T-helper 2 cell treated with Interferon-gamma antibody and Interleukin-4, amounts not matched to agents 100 ng/mL and 5 ng/mL, for 36 hours (primary cell): ENCODE measurements around the gene KANK3. TPM values are rescaled to one million over a fixed set of nuclear protein-coding genes. Genes with fewer than 3 reads are reported as not detected.
"Not testable (repeated sequence)": the region's sequence is repeated elsewhere in the genome, so short reads cannot be mapped to it uniquely, and the experiment has no call there.

Experiments
- intact Hi-C: fragments of 100-400 bp; cut with micrococcal nuclease; formaldehyde crosslinking; loops from one replicate; pipeline ENCODE4 v1.15.1; 2023
- total RNA-seq: library from RNA; stranded (reverse); gene quantifications from 2 replicates; pipeline ENCODE4 v1.2.3, GENCODE V29; 2022

The KANK3 gene
- total RNA-seq, 1 donor from 2014 or later = 1.5 TPM

DNA sequence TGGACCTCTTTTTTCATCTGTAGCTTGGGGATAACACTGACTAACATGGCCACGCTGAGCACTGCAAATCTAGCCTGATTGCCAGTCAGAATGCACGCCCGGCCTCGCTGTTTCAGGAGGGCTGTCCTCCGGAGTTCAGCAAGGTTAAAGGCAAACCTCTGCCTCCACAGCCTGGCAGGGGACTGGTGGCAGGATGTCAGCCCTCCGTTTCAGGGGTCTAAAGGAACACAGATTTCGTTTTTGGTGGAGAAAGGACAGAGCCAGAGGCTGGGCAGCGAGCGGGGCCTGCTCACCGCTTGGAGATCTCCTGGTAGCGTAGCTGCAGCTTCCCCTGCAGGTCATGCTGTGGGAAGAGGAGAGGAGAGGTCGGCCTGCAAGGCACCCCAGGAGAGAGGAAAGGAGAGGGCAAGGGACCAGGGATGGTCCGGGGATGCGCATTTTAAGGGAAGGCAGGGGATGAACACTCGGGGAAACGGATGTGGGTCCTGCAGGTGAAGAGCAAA, 22.4 kb downstream of the KANK3 start:
- intact Hi-C loops = loop anchor here (1.0 to 5.0 kb wide), 4 partner anchors 12 to 378 kb away; partner anchors contain the start of genes CD320, RAB11B and TIMM44

DNA sequence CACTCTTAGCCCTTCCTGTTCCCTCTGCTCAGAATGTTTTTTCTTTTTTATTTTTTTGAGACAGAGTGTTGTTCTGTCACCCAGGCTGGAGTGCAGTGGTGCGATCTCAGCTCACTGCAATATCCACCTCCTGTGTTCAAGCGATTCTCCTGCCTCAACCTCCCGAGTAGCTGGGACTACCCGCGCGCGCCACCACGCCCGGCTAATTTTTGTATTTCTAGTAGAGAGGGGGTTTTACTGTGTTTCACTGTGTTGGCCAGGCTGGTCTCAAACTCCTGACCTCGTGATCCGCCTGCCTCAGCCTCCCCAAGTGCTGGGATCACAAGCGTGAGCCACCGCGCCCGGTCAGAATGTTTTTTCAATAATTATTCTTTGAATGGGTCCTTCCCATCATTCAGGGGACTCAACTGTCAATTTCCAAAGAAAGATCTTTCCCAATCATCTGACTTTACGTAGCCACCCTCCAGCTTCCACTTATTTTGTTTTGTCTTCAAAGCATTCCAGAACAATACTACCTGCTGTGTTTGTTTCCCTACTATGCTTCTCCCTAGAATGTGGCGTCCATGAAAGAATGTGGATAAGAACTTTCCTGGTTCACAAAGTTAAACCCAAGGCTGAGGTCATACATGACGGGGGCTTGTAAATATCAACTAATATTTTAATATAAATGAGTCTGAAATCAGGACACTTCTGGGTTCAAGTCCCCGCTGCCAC, 23.1 kb downstream of the KANK3 start:
- intact Hi-C loops = loop anchor here (2.0 to 5.0 kb wide), 2 partner anchors 53 to 377 kb away; partner anchors contain the start of gene TIMM44

DNA sequence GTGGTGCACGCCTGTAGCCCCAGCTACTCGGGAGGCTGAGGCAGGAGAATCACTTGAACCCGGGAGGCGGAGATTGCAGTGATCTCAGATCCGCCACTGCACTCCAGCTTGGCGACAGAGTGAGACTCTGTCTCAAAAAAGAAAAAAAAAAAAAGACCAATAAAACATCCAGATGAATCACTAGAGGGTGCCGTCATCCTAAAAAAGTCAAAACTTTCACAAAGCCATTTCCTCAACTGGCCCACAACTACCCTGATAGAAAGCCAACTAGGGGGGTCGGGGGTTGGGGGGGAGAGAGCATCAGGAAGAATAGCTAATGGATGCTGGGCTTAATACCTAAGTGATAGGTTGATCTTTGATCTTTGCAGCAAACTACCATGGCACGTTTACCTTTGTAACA, 24.2 kb downstream of the KANK3 start:
- intact Hi-C loops = not testable (repeated sequence)

DNA sequence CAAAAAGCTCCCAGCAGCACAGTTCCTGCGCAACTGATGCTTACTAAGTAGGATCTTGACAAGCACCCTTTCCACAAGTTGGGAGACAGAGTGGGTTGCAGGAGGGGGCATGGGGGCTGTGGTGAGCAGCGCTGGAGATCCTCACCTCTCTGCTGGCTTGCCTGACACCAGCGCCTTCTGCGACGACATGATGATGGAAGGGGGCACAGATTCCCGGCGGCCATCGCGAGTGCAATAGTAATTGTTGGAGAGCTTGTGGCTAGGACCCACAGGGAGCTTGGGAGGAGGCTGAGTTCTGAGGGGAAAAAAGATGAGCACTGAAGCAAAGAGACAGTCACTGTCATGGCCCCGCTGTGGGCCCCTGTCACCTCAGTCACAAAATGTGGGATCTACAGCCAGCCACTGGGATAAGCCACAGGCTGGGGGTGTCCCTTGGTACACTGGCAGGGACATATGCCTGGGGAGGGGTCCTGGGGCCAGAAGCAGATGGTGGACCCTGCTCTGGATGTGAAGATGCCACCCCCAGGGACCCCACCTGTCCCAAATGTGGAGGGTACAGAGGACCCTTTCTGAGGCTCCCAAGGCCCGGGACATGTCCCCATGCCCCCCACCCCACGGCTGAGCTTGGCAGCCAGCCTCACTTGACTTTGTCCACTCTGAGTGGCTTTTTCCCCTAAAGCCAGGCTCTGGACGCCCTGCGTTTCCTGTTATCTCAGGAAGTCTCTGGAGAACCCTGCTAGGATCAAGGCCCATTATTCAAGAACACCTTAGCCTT, 26.5 kb downstream of the KANK3 start:
- intact Hi-C loops = no loop called here

DNA sequence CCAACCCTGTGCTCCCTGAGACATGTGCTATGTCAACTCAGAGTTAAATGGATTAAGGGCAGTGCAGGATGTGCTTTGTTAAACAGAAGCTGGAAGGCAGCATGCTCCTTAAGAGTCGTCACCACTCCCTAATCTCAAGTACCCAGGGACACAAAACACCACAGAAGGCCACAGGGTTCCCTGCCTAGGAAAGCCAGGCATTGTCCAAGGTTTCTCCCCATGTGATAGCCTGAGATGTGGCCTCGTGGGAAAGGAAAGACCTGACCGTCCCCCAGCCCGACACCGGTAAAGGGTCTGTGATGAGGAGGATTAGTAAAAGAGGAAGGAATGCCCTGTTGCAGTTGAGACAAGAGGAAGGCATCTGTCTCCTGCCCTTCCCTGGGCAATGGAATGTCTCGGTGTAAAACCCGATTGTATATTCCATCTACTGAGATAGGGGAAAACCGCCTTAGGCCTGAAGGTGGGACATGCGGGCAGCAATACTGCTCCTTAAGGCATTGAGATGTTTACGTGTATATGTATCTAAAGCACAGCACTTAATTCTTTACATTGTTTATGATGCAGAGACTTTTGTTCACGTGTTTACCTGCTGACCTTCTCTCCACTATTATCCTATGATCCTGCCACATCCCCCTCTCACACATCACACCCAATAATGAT, 28.0 kb downstream of the KANK3 start:
- intact Hi-C loops = not testable (repeated sequence)

DNA sequence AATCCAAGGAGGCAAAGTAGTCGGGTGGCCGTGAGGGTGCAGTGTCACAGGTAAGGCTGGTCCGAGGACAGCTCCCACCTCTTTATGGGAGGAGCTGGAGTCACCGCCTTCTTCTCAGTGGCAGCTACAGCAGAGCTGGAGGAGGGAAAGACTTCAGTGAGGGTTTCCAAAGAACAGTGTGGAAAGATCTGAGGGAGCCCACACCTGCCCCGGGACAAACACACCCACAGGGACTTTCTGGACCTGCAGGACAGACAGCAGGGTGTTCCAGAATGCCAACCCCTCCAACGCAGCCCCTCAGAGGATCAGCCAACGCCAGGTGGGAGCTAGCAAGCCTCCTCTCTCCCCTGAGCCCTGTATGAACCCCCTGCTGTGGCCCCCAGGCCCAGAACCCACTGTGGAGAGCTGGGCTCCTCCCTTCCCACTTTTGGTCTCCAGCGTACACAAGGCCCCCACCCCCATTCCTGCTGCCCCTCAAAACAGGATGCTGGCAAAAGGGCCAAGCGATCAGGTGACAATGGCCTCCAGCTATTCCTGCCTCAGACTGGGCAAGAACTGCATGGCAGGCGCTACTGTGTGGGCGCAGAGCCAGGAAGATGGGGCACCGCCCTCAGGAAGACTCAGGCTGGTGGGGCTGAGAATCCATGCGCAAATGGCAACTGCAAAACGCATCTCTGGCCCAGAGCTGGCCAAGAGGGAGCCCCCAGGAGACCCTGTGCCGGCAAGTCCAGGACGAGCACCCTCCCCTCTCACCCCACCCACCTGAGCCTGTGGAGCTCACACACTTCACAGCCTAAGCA, 31.4 kb downstream of the KANK3 start:
- intact Hi-C loops = no loop called here

DNA sequence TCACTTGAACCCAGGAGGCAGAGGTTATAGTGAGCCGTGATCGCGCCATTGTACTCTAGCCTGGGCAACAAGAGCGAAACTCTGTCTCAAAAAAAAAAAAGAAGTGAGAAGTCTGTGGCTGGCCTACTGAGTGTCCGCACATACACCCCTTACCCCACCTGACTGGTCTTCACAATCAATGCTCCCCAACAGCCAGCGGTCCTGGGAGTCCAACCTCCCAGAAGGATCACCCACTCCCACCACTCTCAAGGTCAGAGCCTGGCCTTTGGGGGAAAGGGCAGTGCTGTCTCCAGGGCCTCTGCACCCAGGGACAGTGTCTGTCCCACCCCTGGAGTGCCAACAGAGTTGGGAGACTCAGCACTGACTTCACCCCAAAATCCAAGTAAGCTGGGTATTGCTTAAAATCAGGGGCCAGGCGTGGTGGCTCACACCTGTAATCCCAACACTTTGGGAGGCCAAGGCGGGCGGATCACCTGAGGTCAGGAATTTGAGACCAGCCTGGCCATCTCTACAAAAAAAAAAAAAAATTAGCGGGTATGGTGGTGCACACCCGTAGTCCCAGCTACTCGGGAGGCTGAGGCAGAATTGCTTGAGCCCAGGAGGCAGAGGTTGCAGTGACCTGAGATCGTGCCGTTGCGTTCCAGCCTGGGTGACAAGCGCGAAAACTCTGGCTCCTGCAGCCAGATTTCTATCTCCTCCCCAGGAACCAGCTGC, 32.6 kb downstream of the KANK3 start:
- intact Hi-C loops = no loop called here

DNA sequence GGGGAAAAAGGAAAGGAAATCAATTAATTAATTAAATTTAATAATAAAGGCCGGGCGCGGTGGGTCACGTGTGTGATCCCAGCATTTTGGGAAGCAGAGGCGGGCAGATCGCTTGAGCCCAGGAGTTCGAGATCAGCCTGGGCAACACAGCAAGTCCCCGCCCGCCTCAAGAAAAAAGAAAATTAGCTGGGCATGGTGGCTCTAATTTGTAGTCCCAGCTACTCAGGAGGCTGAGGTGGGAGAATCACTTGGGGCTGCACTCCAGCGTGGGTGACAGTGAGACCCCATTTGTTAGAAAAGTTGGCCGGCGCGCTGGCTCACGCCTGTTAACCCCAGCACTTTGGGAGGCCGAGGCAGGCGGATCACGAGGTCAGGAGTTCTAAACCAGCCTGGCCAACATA, 34.2 kb downstream of the KANK3 start:
- intact Hi-C loops = loop anchor here (1.0 to 5.0 kb wide), 2 partner anchors 12 to 1112 kb away; partner anchors contain the start of genes NDUFA7 and RPS28

DNA sequence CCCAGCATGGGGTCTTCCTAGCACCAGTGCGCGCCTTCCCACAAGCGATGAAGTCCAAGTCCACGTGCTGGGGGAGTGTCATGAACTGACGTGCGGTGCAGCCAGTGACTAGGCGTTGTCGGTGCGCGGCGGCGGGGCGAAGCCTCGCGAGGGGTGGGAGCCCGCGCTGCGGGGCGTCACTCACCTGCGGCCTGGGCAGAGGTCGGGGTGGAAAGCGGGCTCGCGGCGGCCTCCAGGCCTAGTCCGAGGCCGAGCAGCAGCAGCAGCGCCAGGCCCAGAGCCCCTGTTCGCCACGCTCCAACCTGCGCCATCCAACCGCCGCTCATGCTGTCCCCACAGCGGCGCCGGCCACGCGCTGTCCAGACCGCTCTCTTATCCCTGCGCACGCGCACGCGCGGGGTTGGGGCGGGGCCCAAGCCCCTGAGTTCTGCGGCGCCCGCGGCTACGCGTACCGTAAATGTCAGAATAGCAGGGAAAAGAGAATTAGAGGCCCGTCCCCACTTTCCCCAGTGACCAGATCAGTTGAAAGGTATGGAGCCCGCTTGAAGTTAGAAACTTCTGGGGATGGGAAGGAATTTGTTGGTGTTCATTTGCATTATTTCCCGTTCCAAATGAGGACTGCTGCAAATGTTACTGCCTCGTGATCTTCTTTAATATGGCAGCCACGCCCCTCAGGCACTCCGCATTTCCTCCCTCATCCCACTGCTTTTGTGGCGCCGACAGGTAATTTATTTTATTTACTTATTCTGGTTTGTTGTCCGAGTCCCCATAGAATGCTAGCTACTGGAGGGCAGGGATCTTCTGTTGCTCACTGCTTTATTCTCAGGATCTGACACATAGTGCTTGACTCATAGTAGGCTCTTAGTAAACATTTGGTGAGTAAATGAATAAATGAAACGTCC, 34.8 kb downstream of the KANK3 start, which contains the start of gene CD320:
CD320 (minus strand) TSS at position 394 of the 902 bp plus-strand sequence; CDS start at position 326, 68 bp downstream.
- intact Hi-C loops = loop anchor here (1.0 to 5.0 kb wide), 2 partner anchors 13 to 1111 kb away; partner anchors contain the start of genes NDUFA7 and RPS28

DNA sequence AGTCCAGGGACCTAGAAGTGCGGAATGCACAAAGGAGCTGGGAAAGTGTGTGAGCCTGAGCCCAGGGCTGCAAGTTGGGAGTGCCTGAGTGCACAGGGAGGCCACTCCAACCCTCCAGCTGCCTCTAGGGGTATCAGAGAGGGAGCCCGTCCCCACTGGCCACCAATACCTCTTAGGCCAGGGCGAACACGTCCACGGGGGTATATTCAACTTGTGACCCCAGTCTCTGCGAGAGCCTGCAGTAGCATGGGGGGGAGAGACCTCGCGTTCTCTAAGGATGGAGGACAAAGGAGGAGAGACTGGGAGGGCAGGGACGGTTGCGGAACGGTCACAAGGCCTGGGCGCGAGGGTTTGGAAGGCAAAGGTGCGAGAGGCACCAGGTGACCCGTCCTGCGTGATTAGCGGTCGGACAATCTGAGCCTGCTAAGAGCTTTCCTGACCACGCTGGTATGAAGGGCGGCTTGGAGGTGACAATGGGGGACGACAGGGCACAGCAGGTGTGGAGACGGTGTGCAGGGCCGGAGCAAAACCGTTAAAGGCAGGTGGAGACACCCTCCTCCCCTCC, 35.6 kb downstream of the KANK3 start:
- intact Hi-C loops = loop anchor here (5.0 kb wide), 1 partner anchor 1110 kb away; no protein-coding TSS in a partner anchor

DNA sequence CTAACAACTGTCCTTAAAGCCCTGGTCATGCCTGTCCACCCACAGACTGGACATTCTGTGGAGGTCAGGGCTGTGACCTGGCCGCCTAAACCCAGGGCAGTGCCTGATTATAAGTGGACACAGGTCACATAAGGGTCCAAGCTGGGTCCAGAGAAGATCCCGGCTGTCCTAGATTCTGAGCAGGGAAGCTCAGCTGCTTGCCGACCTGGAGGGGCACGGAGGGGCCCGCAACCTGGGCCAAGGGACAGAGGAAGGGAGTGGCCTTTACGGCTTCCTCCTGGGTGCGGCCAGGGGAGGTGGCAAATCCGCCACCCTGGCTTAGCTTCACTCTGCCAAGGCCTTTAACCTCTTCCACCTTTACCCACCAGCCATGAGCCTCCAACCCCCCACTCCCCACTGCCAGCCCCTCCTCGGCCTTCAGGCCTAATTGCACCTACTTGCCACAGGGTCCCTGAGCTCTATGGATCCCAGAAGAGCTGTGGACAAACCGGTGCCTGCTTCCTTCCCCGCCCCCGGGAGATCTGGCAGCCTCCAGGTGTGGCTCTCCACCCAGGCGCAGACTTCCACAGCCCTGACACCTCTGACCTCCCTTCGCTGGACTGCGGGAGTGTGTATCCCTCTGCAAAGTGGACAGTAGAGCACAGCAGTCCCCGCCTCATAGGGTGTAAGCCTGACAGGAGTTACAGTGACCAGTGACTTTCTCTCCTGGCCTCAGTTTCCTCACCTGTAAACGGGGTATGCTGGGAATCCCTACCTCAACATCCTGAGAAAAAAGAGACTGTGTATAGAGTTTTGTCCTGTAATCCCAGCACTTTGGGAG, 36.6 kb downstream of the KANK3 start:
- intact Hi-C loops = loop anchor here (5.0 kb wide), 1 partner anchor 1109 kb away; no protein-coding TSS in a partner anchor

DNA sequence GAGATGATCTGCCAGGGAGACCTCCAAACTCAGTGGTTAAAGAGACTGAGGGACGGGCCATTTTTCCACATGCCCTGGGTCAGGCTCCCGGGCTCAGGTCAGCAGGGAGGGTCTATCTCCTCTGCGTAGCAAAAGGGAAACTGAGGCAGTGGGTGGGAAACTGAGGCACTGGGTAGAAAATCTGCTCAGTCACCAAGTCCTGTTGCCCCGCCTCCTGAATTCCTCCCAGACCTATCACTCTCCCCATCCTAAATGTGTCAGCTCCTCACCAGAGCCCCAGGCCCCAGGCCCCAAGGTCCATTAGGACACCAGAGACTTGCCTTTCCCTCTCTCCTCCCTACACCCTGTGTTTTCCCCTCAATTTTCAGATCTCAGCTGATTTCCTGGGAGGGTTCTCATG, 37.3 kb downstream of the KANK3 start:
- intact Hi-C loops = loop anchor here (5.0 kb wide), 1 partner anchor 1108 kb away; no protein-coding TSS in a partner anchor

DNA sequence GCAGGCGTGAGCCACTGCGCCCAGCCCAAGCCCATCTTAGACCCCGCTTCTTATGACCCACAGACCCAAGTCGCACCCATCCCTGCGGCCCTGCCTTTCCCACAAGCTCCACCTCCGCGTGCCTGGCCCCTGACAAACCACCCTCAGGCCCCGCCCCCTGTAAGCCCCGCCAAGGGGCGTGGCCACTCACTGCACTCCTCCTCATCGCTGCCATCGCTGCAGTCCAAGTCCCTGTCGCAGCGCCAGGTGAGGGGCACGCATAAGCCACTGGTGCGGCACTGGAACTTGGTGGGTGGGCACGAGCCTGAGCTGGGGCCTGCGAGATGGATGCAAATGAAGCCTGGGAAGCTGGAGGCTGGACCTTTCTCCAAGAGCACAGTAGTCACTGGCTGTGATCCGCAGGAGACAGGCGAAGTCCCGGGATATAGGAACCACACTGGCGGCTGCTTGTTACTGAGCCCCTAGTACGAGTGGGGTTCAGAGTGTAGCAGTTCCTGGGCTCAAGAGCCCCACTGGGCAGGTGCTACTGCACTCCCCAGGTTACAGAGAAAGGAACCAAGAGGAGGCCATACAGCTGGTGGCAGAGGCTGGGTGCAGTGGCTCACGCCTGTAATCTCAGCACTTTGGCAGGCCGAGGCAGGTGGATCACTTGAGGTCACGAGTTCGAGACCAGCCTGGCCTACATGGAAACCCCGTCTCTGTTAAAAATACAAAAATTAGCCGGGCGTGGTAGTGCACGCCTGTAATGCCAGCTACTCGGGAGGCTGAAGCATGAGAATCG, 38.0 kb downstream of the KANK3 start:
- intact Hi-C loops = loop anchor here (5.0 kb wide), 1 partner anchor 1108 kb away; no protein-coding TSS in a partner anchor

DNA sequence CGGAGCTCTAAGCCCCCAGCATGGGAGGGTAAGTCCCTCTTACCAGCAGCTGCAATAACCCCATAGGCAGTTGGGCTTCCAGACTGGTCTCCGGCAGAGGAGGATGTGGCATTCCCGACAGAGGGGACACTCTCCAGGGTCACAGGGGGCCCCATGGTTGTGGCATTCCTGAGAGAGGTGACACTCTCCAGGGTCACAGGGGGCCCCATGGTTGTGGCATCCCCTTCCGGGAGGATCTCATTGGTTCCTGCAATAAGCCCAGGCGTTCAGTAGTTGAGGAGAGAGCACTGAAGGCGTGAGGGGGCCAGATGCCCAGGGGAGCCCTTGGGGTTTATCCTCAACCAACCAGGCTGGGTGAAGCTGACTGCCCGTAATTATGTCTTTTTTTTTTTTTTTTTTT, 40.3 kb downstream of the KANK3 start:
- intact Hi-C loops = no loop called here

DNA sequence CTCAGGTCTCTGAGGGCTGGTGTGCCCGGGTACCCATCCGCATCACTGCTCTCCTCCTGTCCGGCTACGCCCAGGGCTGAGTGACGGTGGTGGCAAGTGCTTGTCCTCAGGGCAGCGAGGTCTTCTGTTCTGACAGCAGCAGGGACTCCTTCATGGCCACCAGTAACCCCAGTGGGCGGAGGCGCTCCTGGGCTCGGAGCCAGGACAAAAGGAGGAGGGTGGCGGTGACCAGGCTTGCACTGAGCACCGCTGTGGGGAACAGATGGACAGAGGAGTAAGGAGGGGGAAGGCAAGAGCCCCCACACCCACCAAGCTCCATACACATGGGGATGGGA, 40.7 kb downstream of the KANK3 start:
- intact Hi-C loops = no loop called here

DNA sequence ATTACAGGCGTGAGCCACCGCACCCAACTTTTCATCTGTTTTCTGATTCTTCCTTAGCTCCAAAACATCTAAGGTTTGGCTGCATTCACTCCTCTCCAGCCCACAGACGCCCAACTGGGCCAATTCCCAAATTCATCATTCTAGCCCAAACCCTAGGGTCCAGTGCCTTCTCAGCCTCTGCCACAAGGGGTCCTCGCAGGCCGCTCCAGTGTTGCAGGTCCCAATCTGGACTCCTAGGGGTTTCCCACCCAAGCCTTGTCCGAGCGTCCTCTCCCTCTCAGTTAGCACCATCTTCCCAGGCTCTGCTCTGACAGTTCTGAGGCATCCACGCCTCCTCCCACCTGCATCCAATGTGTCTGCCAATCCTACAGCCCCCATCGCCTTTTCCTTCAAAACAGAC, 51.7 kb downstream of the KANK3 start:
- intact Hi-C loops = not testable (repeated sequence)

DNA sequence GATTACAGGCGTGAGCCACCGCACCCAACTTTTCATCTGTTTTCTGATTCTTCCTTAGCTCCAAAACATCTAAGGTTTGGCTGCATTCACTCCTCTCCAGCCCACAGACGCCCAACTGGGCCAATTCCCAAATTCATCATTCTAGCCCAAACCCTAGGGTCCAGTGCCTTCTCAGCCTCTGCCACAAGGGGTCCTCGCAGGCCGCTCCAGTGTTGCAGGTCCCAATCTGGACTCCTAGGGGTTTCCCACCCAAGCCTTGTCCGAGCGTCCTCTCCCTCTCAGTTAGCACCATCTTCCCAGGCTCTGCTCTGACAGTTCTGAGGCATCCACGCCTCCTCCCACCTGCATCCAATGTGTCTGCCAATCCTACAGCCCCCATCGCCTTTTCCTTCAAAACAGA, 66.6 kb downstream of the KANK3 start:
- intact Hi-C loops = not testable (repeated sequence)
